ENCODE data around the gene ZKSCAN5.
"Not testable (repeated sequence)": the region's sequence is repeated elsewhere in the genome, so short reads cannot be mapped to it uniquely, and the experiment has no call there.

ZKSCAN5 gene

GRCh38 chr7:99576251-99576650 is 71.8 kb downstream of the ZKSCAN5 start:
- H3K27ac ChIP-seq (ENCODE audit: low read depth, low read length), result no peak overlapping the region
- no peak overlapping the region for H3K4me2 ChIP-seq (ENCODE audit: low read depth, low read length, poor library complexity, severe bottlenecking)
- TF ChIP-seq CTCF (IDR thresholded peaks at IDR 0.05; ENCODE audit: insufficient read depth, low read length, poor library complexity, severe bottlenecking), result no peak
- H4K20me1 ChIP-seq (ENCODE audit: low read depth, low read length), result no peaks in the 10 kb centered on the region
- H3K27me3 ChIP-seq (ENCODE audit: low read length), result no peaks in the 10 kb centered on the region
- no peak overlapping the region for H3K9ac ChIP-seq (ENCODE audit: low read length)
- no peaks in the 10 kb centered on the region for H3K9me2 ChIP-seq (replicated peaks; ENCODE audit: insufficient read depth, low read length)
- no peaks in the 10 kb centered on the region for H3K79me2 ChIP-seq (ENCODE audit: insufficient read depth, low read length)
- H3K4me3 ChIP-seq (ENCODE audit: insufficient read depth, low read length, poor library complexity, severe bottlenecking), result no peak overlapping the region
- 0 out of 2 replicates have a peak, but pooled peaks cover 9% of the 10 kb centered on the region for H3F3A ChIP-seq (ENCODE audit: insufficient read depth)
- no peaks in the 10 kb centered on the region for H3K9me3 ChIP-seq (ENCODE audit: insufficient read depth, low read length)
- no peak overlapping the region for H2AFZ ChIP-seq (ENCODE audit: low read depth, low read length, severe bottlenecking)
- peaks cover 4% of the 10 kb centered on the region; the same call in 1 of the 2 replicates for H3K36me3 ChIP-seq (ENCODE audit: low read length)

GRCh38 chr7:99579281-99579955 is 75.0 kb downstream of the ZKSCAN5 start:
- Histone ChIP-seq H3K9ac (ENCODE audit: low read length) (peak overlapping the region; percentile 10; the same call in 1 of the 2 replicates), H2AFZ (ENCODE audit: low read depth, low read length, severe bottlenecking) (no peak overlapping the region), H3K4me3 (ENCODE audit: insufficient read depth, low read length, poor library complexity, severe bottlenecking) (no peak overlapping the region), H3K9me3 (ENCODE audit: insufficient read depth, low read length) (no peaks in the 10 kb centered on the region), H3K79me2 (ENCODE audit: insufficient read depth, low read length) (no peaks in the 10 kb centered on the region), H3K27ac (ENCODE audit: low read depth, low read length) (no peak overlapping the region), H3K36me3 (ENCODE audit: low read length) (no peaks in the 10 kb centered on the region), H3K27me3 (ENCODE audit: low read length) (no peaks in the 10 kb centered on the region), H3K4me2 (ENCODE audit: low read depth, low read length, poor library complexity, severe bottlenecking) (peak overlapping the region; percentile 32), H3F3A (ENCODE audit: insufficient read depth) (0 out of 2 replicates have a peak, but pooled peaks cover 9% of the 10 kb centered on the region), H4K20me1 (ENCODE audit: low read depth, low read length) (no peaks in the 10 kb centered on the region), H3K9me2 (replicated peaks; ENCODE audit: insufficient read depth, low read length) (no peaks in the 10 kb centered on the region)
- TF ChIP-seq CTCF (IDR thresholded peaks at IDR 0.05; ENCODE audit: insufficient read depth, low read length, poor library complexity, severe bottlenecking) (no peak), EZH2phosphoT487 (conservative IDR thresholded peaks at IDR 0.05; ENCODE audit: low read length) (no peak)

GRCh38 chr7:99579956-99580777 is 75.7 kb downstream of the ZKSCAN5 start:
- H3K79me2 ChIP-seq (ENCODE audit: insufficient read depth, low read length), result no peaks in the 10 kb centered on the region
- H3K9me3 ChIP-seq (ENCODE audit: insufficient read depth, low read length), result no peaks in the 10 kb centered on the region
- H3K9ac ChIP-seq (ENCODE audit: low read length), result peak overlapping the region; percentile 10; the same call in 1 of the 2 replicates
- TF ChIP-seq EZH2phosphoT487 (conservative IDR thresholded peaks at IDR 0.05; ENCODE audit: low read length) (no peak), CTCF (IDR thresholded peaks at IDR 0.05; ENCODE audit: insufficient read depth, low read length, poor library complexity, severe bottlenecking) (peak; percentile 23)
- H3F3A ChIP-seq (ENCODE audit: insufficient read depth), result 0 out of 2 replicates have a peak, but pooled peaks cover 9% of the 10 kb centered on the region
- no peaks in the 10 kb centered on the region for H3K9me2 ChIP-seq (replicated peaks; ENCODE audit: insufficient read depth, low read length)
- no peak overlapping the region for H3K4me3 ChIP-seq (ENCODE audit: insufficient read depth, low read length, poor library complexity, severe bottlenecking)
- H3K36me3 ChIP-seq (ENCODE audit: low read length), result no peaks in the 10 kb centered on the region
- no peaks in the 10 kb centered on the region for H4K20me1 ChIP-seq (ENCODE audit: low read depth, low read length)
- no peaks in the 10 kb centered on the region for H3K27me3 ChIP-seq (ENCODE audit: low read length)
- no peak overlapping the region for H2AFZ ChIP-seq (ENCODE audit: low read depth, low read length, severe bottlenecking)
- H3K4me2 ChIP-seq (ENCODE audit: low read depth, low read length, poor library complexity, severe bottlenecking), result peak overlapping the region; percentile 32
- H3K27ac ChIP-seq (ENCODE audit: low read depth, low read length), result no peak overlapping the region

- H3K27ac ChIP-seq (ENCODE audit: low read depth, low read length); H3K4me2 ChIP-seq (ENCODE audit: low read depth, low read length, poor library complexity, severe bottlenecking); H3K4me3 ChIP-seq (ENCODE audit: insufficient read depth, low read length, poor library complexity, severe bottlenecking): not testable (repeated sequence)
Observed at GRCh38 chr7:99580778-99581332, 76.4 kb downstream of the ZKSCAN5 start.

More at GRCh38 chr7:99580778-99581332, 76.4 kb downstream of the ZKSCAN5 start:
- not testable (repeated sequence) for H3K36me3 ChIP-seq (ENCODE audit: low read length); H2AFZ ChIP-seq (ENCODE audit: low read depth, low read length, severe bottlenecking); H3K9ac ChIP-seq (ENCODE audit: low read length); H3K79me2 ChIP-seq (ENCODE audit: insufficient read depth, low read length); H3K27me3 ChIP-seq (ENCODE audit: low read length); H3F3A ChIP-seq (ENCODE audit: insufficient read depth); H4K20me1 ChIP-seq (ENCODE audit: low read depth, low read length); H3K9me2 ChIP-seq (replicated peaks; ENCODE audit: insufficient read depth, low read length); H3K9me3 ChIP-seq (ENCODE audit: insufficient read depth, low read length)
